Measurements from ENCODE around the gene STARD3. TPM values are rescaled to one million over a fixed set of nuclear protein-coding genes. Genes with fewer than 3 reads are reported as not detected.

The STARD3 gene
- total and polyA plus RNA-seq, 9 of the 15 experiments (the other 6 are each of a cell fraction or from before 2014, with no cell fraction given) = 0.63 to 87.0 (median 46.0) TPM

DNA sequence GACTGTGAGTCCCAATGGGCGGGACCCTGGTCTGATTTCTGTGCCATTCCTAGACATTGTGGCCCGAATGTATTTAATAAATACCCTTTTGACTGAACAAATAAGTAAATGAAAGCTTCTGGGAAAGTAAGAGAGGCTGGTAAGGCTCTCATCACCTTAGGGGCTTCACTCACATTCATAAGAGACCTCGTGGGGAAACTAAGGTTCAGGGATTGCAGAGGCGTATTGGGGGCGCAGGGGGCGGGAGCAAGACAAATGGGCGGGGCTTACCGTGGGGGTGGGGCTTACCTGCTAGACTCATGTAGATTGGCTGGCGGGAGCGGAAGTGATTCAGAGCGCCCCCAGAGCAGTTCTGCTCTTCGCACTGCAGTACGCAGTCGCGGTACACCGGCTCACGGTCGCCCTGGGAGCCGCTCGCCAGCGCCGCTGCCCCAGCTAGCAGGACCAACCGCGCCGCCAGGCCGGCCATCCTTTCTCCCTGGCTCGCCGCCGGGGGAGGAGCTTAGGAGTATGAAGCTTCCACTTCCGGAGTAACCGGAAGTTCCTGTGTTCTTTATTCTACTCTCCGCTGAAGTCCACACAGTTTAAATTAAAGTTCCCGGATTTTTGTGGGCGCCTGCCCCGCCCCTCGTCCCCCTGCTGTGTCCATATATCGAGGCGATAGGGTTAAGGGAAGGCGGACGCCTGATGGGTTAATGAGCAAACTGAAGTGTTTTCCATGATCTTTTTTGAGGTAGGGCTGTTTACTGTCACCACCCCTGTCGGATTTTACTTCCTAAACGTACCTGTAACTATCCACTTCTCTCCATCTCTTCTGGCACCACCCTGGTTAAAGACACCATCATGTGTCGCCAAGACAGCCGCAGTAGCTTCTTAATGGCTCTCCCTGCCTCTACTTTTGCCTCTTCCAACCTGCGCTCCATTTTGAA is 50.9 kb downstream of the STARD3 start, which contains the start of gene PGAP3 (continued):
- TF ChIP-seq HNRNPLL (IDR thresholded peaks at IDR 0.05; ENCODE audit: low read depth, low read length, poor library complexity, severe bottlenecking) = no peak
- TF ChIP-seq RBM17 (IDR thresholded peaks at IDR 0.05; ENCODE audit: borderline replicate concordance, low read depth, low read length) = no peak
- TF ChIP-seq, protein P1, sequence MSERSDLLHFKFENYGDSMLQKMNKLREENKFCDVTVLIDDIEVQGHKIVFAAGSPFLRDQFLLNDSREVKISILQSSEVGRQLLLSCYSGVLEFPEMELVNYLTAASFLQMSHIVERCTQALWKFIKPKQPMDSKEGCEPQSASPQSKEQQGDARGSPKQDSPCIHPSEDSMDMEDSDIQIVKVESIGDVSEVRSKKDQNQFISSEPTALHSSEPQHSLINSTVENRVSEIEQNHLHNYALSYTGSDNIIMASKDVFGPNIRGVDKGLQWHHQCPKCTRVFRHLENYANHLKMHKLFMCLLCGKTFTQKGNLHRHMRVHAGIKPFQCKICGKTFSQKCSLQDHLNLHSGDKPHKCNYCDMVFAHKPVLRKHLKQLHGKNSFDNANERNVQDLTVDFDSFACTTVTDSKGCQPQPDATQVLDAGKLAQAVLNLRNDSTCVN (CRISPR knock-in tag; IDR thresholded peaks at IDR 0.05) = no peak
- TF ChIP-seq E2F3 (CRISPR knock-in tag; IDR thresholded peaks at IDR 0.05) = no peak
- TF ChIP-seq, protein P2, sequence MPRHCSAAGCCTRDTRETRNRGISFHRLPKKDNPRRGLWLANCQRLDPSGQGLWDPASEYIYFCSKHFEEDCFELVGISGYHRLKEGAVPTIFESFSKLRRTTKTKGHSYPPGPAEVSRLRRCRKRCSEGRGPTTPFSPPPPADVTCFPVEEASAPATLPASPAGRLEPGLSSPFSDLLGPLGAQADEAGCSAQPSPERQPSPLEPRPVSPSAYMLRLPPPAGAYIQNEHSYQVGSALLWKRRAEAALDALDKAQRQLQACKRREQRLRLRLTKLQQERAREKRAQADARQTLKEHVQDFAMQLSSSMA (CRISPR knock-in tag; IDR thresholded peaks at IDR 0.05) = no peak
- TF ChIP-seq CREBBP (IDR thresholded peaks at IDR 0.05; ENCODE audit: low read depth, low read length) = no peak
- TF ChIP-seq, protein P3, sequence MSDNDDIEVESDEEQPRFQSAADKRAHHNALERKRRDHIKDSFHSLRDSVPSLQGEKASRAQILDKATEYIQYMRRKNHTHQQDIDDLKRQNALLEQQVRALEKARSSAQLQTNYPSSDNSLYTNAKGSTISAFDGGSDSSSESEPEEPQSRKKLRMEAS (CRISPR knock-in tag; IDR thresholded peaks at IDR 0.05) = no peak; the same call in 1 of the 2 replicates
- TF ChIP-seq ZNF197 (CRISPR knock-in tag; IDR thresholded peaks at IDR 0.05; ENCODE audit: low read depth) = no peak
- TF ChIP-seq, protein P4, sequence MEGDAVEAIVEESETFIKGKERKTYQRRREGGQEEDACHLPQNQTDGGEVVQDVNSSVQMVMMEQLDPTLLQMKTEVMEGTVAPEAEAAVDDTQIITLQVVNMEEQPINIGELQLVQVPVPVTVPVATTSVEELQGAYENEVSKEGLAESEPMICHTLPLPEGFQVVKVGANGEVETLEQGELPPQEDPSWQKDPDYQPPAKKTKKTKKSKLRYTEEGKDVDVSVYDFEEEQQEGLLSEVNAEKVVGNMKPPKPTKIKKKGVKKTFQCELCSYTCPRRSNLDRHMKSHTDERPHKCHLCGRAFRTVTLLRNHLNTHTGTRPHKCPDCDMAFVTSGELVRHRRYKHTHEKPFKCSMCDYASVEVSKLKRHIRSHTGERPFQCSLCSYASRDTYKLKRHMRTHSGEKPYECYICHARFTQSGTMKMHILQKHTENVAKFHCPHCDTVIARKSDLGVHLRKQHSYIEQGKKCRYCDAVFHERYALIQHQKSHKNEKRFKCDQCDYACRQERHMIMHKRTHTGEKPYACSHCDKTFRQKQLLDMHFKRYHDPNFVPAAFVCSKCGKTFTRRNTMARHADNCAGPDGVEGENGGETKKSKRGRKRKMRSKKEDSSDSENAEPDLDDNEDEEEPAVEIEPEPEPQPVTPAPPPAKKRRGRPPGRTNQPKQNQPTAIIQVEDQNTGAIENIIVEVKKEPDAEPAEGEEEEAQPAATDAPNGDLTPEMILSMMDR (IDR thresholded peaks at IDR 0.05 in 2 of 3, conservative IDR thresholded peaks at IDR 0.05 in 1 of 3; ENCODE audit: insufficient read depth in 2 of 3, low read depth in 1 of 3, low read length in 3 of 3) = peak in 1 of 3 experiments; percentile 31; a peak in 2 of 6 replicates
- no peak for TF ChIP-seq KHSRP (IDR thresholded peaks at IDR 0.05)
- no peak for TF ChIP-seq ZNF778 (CRISPR knock-in tag; IDR thresholded peaks at IDR 0.05)
- peak; percentile 68 for TF ChIP-seq ATF7 (IDR thresholded peaks at IDR 0.05)
- no peak for TF ChIP-seq ZNF699 (CRISPR knock-in tag; IDR thresholded peaks at IDR 0.05; ENCODE audit: insufficient replicate concordance)
- no peak for TF ChIP-seq ZKSCAN8 (CRISPR knock-in tag; IDR thresholded peaks at IDR 0.05)
- TF ChIP-seq, protein P5, sequence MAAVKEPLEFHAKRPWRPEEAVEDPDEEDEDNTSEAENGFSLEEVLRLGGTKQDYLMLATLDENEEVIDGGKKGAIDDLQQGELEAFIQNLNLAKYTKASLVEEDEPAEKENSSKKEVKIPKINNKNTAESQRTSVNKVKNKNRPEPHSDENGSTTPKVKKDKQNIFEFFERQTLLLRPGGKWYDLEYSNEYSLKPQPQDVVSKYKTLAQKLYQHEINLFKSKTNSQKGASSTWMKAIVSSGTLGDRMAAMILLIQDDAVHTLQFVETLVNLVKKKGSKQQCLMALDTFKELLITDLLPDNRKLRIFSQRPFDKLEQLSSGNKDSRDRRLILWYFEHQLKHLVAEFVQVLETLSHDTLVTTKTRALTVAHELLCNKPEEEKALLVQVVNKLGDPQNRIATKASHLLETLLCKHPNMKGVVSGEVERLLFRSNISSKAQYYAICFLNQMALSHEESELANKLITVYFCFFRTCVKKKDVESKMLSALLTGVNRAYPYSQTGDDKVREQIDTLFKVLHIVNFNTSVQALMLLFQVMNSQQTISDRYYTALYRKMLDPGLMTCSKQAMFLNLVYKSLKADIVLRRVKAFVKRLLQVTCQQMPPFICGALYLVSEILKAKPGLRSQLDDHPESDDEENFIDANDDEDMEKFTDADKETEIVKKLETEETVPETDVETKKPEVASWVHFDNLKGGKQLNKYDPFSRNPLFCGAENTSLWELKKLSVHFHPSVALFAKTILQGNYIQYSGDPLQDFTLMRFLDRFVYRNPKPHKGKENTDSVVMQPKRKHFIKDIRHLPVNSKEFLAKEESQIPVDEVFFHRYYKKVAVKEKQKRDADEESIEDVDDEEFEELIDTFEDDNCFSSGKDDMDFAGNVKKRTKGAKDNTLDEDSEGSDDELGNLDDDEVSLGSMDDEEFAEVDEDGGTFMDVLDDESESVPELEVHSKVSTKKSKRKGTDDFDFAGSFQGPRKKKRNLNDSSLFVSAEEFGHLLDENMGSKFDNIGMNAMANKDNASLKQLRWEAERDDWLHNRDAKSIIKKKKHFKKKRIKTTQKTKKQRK (IDR thresholded peaks at IDR 0.05; ENCODE audit: borderline replicate concordance, low read depth, low read length) = no peak
- no peak for TF ChIP-seq YBX1 (IDR thresholded peaks at IDR 0.05)
- TF ChIP-seq CBX5 (IDR thresholded peaks at IDR 0.05; ENCODE audit: borderline replicate concordance, low read depth) = no peak
- TF ChIP-seq CAMTA2 (CRISPR knock-in tag; conservative IDR thresholded peaks at IDR 0.05) = no peak
- TF ChIP-seq HDAC8 (tag; IDR thresholded peaks at IDR 0.05) = no peak
- no peak for TF ChIP-seq MTA1 (IDR thresholded peaks at IDR 0.05; ENCODE audit: borderline replicate concordance)
- peak; percentile 78 for TF ChIP-seq HCFC1 (IDR thresholded peaks at IDR 0.05; ENCODE audit: low read depth, low read length)
